Keratinocyte (primary cell): Measurements from ENCODE around the gene CALML5. TPM values are rescaled to one million over a fixed set of nuclear protein-coding genes. Genes with fewer than 3 reads are reported as not detected.

Experiments used
- DNase-seq: peaks from one replicate; pipeline ENCODE4 v3.0.0-alpha.2; 2011; ENCODE audit warnings: low read depth, missing footprints, low spot score
- FAIRE-seq: peaks from 2 replicates; lab custom pipeline; 2011; peaks lifted over from hg19 to GRCh38; lab: Jason Lieb, UNC
- H2AFZ ChIP-seq: 2 replicates; pipeline ENCODE4 v1.6.0; 2012; ENCODE audit warnings: low read length, control low read depth, inconsistent platforms; ENCODE audit not compliant: control insufficient read depth
- H3K27ac ChIP-seq: 2 replicates; pipeline ENCODE4 v1.5.1; 2011; ENCODE audit warnings: low read length; ENCODE audit not compliant: control insufficient read depth, insufficient read depth
- H3K27me3 ChIP-seq: 3 replicates; pipeline ENCODE4 v1.6.0; 2011; ENCODE audit warnings: low read length; ENCODE audit not compliant: control insufficient read depth, insufficient read depth; ENCODE audit errors: extremely low read depth
- H3K36me3 ChIP-seq, 2 experiments: 2 replicates in 1 of 2; 3 replicates in 1 of 2; pipeline ENCODE4 v1.5.1; 2011; ENCODE audit warnings: low read length in 2 of 2, mild to moderate bottlenecking in 1 of 2; ENCODE audit not compliant: control insufficient read depth in 2 of 2, insufficient read depth in 2 of 2; ENCODE audit errors: extremely low read depth in 1 of 2
- H3K4me1 ChIP-seq: 3 replicates; pipeline ENCODE4 v1.5.1; 2011; ENCODE audit warnings: low read length; ENCODE audit not compliant: control insufficient read depth, insufficient read depth; ENCODE audit errors: extremely low read depth
- H3K4me2 ChIP-seq: 3 replicates; pipeline ENCODE4 v1.6.0; 2011; ENCODE audit warnings: low read depth, low read length; ENCODE audit not compliant: control insufficient read depth, insufficient read depth; ENCODE audit errors: extremely low read depth
- H3K4me3 ChIP-seq, 3 experiments: fragments of 200-600 bp in 1 of 3; sonication (generic) in 1 of 3; 2 replicates in 2 of 3; 3 replicates in 1 of 3; pipeline ENCODE4 v1.5.1; 2011 to 2016; ENCODE audit warnings: low read length in 3 of 3, mild to moderate bottlenecking in 3 of 3, control low read depth in 2 of 3, inconsistent platforms in 1 of 3, low read depth in 1 of 3, mixed read lengths in 1 of 3, mixed run types in 1 of 3, moderate library complexity in 1 of 3; ENCODE audit not compliant: control insufficient read depth in 2 of 3, insufficient read depth in 2 of 3; ENCODE audit errors: extremely low read depth in 1 of 3
- H3K79me2 ChIP-seq: 2 replicates; pipeline ENCODE4 v1.6.0; 2012; ENCODE audit warnings: low read length; ENCODE audit not compliant: control insufficient read depth, insufficient read depth
- H3K9ac ChIP-seq: 3 replicates; pipeline ENCODE4 v1.6.0; 2011; ENCODE audit warnings: low read length; ENCODE audit not compliant: control insufficient read depth, insufficient read depth; ENCODE audit errors: extremely low read depth
- H3K9me1 ChIP-seq: 3 replicates; pipeline ENCODE4 v1.6.0; 2011; ENCODE audit warnings: low read length; ENCODE audit not compliant: control insufficient read depth, insufficient read depth; ENCODE audit errors: extremely low read depth
- H3K9me3 ChIP-seq: 2 replicates; pipeline ENCODE4 v1.5.1; 2012; ENCODE audit warnings: low read depth, low read length; ENCODE audit not compliant: control insufficient read depth
- H4K20me1 ChIP-seq: 3 replicates; pipeline ENCODE4 v1.6.0; 2011; ENCODE audit warnings: low read length; ENCODE audit not compliant: control insufficient read depth, insufficient read depth; ENCODE audit errors: extremely low read depth
- EZH2 ChIP-seq: IDR thresholded peaks from one replicate; pipeline ENCODE4 v1.6.1; 2012; ENCODE audit warnings: inconsistent platforms, mild to moderate bottlenecking, low read length, moderate library complexity
- dilution Hi-C: fragments of 300-500 bp; cut with MboI; formaldehyde crosslinking; loops from one replicate; pipeline ENCODE4 v1.7.0; 2020; ENCODE audit warnings: low sequenced_read_pairs; ENCODE audit not compliant: extremely low pct_ligation_motif_present
- polyA plus RNA-seq, 5 experiments: library from polyadenylated mRNA; depleted of rRNA in 3 of 5; stranded (reverse) in 3 of 5; stranded (forward) in 1 of 5; unstranded in 1 of 5; fragments of >200 nt; gene quantifications; 1 replicate in 1 of 5; 2 replicates in 3 of 5; 3 replicates in 1 of 5; pipeline versions ENCODE4 v1.2.1 to v1.2.3, GENCODE V29; 2011 to 2012; ENCODE audit warnings: missing spikeins in 2 of 5, low read depth in 1 of 5, low replicate concordance in 1 of 5
- TF ChIP-seq, protein P1 (sequence below), 3 experiments: IDR thresholded peaks in 1 of 3; conservative IDR thresholded peaks in 1 of 3; optimal IDR thresholded peaks in 1 of 3; 2 replicates in 2 of 3; 3 replicates in 1 of 3; pipeline versions ENCODE3 to v1.5.1; 2011; ENCODE audit warnings: low read length in 3 of 3, mild to moderate bottlenecking in 3 of 3, moderate library complexity in 2 of 3, control low read depth in 1 of 3, inconsistent platforms in 1 of 3; ENCODE audit not compliant: insufficient read depth in 2 of 3; ENCODE audit errors: extremely low read depth in 1 of 3

The CALML5 gene
- polyA plus RNA-seq, 1 donor (not counting 4 experiments of a cell fraction or from before 2014, with no cell fraction given), result 5.7 TPM

DNA sequence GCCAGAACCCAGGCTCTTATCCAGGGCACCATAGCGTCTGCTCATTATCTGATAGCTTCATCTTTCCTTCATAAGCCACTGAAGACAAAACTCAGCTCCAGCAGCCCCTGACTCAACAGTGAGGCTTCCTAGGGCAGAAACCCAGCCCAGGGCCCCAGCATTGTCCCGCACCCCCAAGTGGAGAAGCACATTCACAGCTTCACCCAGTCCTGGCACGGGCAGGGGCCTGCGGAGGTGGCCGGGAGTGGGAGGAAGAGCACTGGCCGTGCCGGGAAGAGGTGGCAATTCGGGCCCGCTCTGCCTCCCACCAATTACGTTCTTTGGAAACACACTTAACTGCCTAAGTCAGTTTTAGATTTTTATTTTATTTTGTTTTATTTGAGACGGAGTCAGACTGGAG is 10.3 kb upstream of the CALML5 start:
- H3K27ac ChIP-seq, result no peak overlapping the region
- FAIRE-seq, result no peak
- no peaks in the 10 kb centered on the region for H3K36me3 ChIP-seq
- H4K20me1 ChIP-seq, result no peaks in the 10 kb centered on the region
- DNase-seq, result no peak
- dilution Hi-C loops, result no loop called here
- H3K9me3 ChIP-seq, result no peaks in the 10 kb centered on the region
- no peaks in the 10 kb centered on the region for H3K9me1 ChIP-seq
- H3K79me2 ChIP-seq, result no peaks in the 10 kb centered on the region
- no peak overlapping the region for H2AFZ ChIP-seq
- H3K4me1 ChIP-seq, result peaks cover 22% of the 10 kb centered on the region
- H3K9ac ChIP-seq, result no peak overlapping the region
- H3K4me2 ChIP-seq, result no peak overlapping the region
- TF ChIP-seq, protein P1, sequence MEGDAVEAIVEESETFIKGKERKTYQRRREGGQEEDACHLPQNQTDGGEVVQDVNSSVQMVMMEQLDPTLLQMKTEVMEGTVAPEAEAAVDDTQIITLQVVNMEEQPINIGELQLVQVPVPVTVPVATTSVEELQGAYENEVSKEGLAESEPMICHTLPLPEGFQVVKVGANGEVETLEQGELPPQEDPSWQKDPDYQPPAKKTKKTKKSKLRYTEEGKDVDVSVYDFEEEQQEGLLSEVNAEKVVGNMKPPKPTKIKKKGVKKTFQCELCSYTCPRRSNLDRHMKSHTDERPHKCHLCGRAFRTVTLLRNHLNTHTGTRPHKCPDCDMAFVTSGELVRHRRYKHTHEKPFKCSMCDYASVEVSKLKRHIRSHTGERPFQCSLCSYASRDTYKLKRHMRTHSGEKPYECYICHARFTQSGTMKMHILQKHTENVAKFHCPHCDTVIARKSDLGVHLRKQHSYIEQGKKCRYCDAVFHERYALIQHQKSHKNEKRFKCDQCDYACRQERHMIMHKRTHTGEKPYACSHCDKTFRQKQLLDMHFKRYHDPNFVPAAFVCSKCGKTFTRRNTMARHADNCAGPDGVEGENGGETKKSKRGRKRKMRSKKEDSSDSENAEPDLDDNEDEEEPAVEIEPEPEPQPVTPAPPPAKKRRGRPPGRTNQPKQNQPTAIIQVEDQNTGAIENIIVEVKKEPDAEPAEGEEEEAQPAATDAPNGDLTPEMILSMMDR (optimal IDR thresholded peaks at IDR 0.05 in 1 of 3, IDR thresholded peaks at IDR 0.05 in 1 of 3, conservative IDR thresholded peaks at IDR 0.05 in 1 of 3; ENCODE audit: extremely low read depth in 1 of 3, insufficient read depth in 2 of 3, low read length in 3 of 3), result no peak
- TF ChIP-seq EZH2, result no peak
- no peaks in the 10 kb centered on the region for H3K27me3 ChIP-seq
- H3K4me3 ChIP-seq, result no peak overlapping the region

GRCh38 chr10:5509236-5509635 is 9.9 kb upstream of the CALML5 start:
- H3K9ac ChIP-seq, result no peak overlapping the region
- dilution Hi-C loops, result no loop called here
- DNase-seq (no peak), FAIRE-seq (no peak)
- H3K4me1 ChIP-seq, result peaks cover 27% of the 10 kb centered on the region
- no peak overlapping the region for H2AFZ ChIP-seq
- H3K79me2 ChIP-seq, result no peaks in the 10 kb centered on the region
- TF ChIP-seq, protein P1 (optimal IDR thresholded peaks at IDR 0.05 in 1 of 3, IDR thresholded peaks at IDR 0.05 in 1 of 3, conservative IDR thresholded peaks at IDR 0.05 in 1 of 3; ENCODE audit: extremely low read depth in 1 of 3, insufficient read depth in 2 of 3, low read length in 3 of 3), result no peak
- no peak for TF ChIP-seq EZH2
- H3K9me1 ChIP-seq, result no peaks in the 10 kb centered on the region
- no peak overlapping the region for H3K27ac ChIP-seq
- no peak overlapping the region for H3K4me2 ChIP-seq
- no peaks in the 10 kb centered on the region for H3K27me3 ChIP-seq
- no peaks in the 10 kb centered on the region for H4K20me1 ChIP-seq
- no peaks in the 10 kb centered on the region for H3K9me3 ChIP-seq
- H3K4me3 ChIP-seq, result no peak overlapping the region
- no peaks in the 10 kb centered on the region for H3K36me3 ChIP-seq
